DMS 273 treated with DMSO at 0.1 percent for 48 hours (cell line): Measurements from ENCODE around the gene FABP6.
"Not testable (repeated sequence)": the region's sequence is repeated elsewhere in the genome, so short reads cannot be mapped to it uniquely, and the experiment has no call there.

ENCODE experiments used
- DNase-seq: peaks from one replicate; lab custom pipeline; 2025; lab: John Stamatoyannopoulos, UW

FABP6 gene, protein sequence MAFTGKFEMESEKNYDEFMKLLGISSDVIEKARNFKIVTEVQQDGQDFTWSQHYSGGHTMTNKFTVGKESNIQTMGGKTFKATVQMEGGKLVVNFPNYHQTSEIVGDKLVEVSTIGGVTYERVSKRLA

DNA sequence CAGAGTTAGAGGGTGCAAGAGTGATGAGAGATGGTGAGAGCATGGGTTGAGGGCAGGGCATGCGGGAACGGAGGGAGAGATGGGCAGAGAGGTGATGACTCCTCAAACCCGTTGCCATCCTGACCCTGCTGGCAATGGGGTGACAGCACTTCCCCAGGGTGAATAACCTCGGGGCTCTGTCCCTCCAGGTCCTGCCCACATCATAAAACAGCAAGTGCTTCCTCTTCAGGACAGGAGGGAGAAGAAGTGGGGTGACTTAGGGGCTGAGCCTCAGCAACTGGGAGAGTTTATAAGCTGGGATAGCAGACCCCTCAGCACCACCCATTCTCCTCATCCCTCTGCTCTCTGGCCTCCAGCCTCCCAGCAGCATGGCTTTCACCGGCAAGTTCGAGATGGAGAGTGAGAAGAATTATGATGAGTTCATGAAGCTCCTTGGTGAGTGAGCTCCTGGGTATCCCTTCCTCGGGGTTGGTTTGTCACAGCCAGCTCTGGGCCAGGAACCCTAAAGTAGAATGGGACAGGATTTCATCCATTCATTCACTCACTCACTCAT, at the start of gene FABP6:
Gene FABP6 (plus strand): TSS at position 317 of the 553 bp plus-strand sequence. CDS start 52 bp downstream, at position 369.
- no peak for DNase-seq

DNA sequence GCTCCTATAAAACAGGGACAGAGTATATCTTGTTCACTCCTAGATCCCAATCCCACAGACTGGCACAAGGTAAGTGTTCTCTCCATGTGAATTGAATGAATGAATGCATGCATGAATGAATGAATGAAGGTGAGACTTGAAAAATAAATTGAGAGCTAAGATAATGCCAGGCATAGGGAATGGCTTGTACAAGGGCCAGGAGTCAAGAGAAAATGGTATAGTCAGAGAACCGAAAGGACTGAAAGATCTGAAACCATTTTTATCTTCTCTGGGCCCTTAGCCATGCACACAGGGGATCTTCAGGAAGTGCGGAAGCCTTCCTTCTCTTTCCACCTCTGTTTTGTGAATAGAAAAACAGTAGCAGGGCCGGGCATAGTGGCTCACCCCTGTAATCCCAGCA, 48.4 kb upstream of the FABP6 start:
- no peak for DNase-seq

DNA sequence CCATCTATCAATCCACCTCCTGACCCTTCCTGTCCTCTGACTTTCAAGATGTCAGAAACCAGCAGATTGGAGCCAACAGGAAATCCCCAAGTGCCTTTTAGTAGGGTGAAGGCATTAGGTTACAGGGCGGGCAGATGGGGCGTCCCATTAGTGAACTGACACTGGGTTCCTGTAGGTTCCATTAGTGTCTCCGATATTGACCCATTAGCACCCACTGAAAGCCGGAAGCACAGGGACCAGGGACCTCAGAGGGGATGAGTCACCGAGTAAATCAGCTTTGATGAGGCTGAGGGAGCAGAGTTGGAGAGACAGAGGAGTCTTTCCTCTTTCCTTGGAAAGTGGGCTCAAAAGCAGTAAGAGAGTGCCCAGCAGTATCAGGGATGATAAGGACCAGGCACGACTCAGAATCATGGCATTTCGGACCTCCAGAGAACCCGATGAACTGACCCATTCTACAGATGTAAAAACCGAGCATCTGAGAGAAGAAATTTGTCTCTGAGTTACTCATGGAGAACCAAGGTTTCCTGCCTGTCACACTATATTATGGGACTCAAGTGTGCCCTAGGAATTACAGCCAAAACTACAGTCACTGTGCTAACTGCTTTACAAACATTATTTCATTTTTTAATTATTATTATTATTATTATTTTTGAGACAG, 47.2 kb upstream of the FABP6 start:
- no peak for DNase-seq

DNA sequence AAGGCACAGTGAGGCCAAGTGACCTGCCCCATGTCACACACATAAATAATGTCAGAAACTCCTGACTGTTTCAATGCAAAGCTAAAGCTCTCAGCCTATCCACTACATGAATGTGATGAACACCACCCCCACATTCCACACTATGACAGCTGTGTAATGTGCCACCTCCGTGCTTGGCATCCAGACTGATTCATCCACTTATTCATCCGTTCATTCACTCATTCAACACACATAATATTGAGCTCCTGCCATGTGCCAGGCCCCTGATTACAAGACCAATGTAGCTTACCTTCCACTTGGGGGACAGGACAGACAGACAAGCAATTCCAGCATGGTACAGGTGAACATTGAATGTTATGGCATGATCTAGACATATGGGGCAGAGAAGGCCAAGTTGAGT, 46.2 kb upstream of the FABP6 start:
- no peak for DNase-seq

DNA sequence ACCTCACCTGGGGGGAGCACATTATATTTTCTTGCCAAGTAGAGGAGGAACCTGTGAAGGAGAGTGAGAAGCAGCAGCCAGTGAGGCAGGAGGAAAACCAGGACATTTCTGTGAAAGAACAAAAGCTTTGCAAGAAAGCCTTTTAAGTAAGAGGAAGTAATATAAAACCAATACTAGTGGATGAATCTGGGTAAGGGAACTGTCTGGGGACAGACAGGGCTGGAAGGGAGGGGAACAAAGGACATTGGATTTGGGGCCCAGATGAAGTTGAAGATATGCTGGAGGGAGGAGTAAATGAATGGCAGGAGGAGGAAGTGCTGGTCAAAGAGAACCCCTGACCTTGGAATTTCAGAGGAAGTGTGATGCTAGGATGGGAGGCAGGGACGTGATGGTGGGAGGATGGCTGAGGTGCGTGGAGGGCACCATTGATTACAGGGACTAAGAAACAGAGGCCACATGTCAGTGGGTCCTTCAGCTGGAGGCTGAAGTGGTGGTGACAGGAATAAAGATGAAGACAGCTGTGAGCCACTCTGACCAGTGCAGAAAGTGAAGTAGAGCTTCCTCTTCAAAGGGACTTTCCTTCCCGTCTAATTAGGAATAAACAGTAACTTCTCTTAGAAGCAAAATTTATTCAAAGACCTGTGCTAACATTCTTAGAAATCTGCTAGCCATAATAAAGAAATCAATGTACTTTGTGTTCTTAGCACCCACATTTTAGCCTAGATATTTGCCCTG, 43.5 kb upstream of the FABP6 start:
- no peak for DNase-seq

DNA sequence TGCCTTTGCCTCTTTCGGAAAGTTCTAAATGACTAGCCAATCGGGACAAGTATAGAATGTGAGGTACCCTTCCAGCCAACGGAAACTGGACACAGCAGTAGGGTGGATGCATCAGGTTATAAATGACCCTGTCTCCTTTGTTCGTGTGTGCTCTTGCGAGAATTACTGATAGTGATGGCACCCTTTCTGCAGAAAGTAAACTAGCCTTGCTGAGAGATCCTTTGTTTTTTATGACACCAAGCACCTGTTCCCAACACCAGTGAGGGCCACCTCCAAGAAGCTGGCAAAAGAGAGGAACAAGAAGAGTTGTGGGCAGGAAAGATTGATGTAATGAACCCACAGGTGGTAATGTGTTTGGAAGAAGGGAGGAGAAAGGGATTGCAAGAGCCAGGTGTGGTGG, 42.8 kb upstream of the FABP6 start:
- no peak for DNase-seq

DNA sequence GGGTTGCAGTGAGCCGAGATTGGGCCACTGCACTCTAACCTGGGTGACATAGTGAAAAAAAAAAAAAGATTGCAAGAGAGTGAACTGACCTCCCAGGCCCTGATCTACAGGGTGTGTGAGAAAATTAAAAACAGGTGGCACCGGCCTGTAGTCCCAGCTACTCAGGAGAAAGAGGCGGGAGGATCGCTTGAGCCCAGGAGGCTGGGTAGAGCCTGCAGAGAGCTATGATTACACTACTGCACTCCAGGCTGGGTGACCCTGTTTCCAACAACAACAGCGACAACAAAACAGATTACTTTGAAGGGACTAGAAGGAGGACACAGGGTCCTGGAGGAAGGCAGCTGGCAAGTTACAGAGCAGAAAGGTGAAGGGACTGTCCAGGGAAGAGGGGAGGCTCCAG, 42.2 kb upstream of the FABP6 start:
- no peak for DNase-seq

DNA sequence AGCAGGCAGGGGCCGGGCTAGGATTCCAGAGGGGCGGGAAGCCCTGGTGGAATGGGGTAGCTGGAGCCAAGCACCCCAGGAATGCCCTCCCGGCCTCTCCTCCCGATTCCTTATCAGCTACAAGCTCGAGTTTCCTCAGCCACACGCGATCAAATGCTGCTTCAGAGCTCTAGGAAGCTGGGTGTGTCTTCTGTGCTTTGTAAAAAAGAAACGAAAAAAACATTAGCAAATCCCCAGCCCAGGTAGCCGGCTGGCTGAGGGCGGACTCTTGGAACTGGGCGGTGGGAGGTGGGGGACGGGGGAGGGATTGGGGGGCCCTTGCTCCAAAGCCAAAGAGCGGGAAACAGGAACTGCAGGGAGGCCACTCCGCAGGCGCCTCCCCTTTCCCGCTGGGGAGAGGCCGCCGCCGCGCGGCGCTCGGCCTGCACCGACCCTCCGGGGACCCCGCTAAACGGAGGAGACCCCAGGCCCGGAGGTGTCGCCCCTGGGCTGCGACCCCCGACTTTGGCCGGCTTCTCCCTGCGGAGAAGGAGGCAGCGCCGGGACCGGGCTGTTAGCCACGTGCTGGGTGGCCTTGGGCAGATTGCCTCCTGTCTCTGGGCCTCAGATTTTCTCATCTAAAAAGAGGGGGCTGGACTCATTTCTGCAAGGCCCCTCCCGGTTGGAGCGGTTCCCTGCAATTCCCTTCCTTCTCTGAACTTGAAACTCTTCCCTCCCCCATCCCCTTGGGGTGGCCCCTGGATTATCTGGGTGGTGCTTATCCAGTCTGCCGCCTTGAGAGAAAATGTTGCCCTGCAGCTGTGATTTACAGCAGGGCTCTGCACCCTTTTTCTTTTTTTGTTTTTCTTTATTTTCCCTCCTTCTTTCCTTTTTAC, 40.9 kb upstream of the FABP6 start:
- DNase-seq = no peak

DNA sequence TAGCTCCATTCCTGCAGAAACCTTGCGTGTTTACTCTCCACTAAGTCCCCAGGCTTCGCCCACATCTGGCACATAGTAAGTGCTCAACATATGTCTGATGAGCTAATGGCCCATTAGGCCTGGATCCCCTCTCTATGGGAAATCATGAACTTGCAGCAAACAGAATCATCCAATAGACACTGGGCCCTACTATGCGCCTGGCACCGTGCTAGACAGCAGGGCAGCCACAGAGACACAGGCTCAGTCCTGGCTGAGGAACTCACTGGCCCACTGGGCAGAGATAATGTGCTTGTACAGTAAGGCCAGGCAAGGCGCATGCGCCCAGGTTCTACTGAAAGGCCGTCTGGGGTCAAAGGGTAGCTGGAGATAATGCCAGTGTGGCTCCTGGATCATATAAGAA, 36.9 kb upstream of the FABP6 start:
- no peak for DNase-seq

DNA sequence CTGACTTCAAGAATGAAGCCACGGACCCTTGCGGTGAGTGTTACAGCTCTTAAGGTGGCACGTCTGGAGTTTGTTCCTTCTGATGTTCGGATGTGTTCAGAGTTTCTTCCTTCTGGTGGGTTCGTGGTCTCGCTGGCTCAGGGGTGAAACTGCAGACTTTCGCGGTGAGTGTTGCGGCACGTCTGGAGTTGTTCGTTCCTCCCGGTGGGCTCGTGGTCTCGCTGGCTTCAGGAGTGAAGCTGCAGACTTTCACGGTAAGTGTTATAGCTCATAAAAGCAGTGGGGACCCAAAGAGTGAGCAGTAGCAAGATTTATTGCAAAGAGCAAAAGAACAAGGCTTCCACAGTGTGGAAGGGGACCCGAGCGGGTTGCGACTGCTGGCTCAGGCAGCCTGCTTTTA, 36.2 kb upstream of the FABP6 start:
- not testable (repeated sequence) for DNase-seq

DNA sequence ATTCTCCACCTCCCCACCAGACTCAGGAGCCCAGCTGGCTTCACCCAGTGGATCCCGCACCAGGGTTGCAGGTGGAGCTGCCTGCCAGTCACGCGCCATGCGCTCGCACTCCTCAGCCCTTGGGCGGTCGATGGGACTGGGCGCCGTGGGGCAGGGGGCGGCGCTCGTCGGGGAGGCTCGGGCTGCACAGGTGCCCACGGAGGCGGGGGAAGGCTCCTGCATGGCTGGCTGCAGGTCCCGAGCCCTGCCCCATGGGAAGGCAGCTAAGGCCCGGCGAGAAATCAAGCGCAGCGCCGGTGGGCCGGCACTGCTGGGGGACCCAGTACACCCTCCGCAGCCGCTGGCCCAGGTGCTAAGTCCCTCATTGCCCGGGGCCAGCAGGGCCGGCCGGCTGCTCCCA, 35.5 kb upstream of the FABP6 start:
- not testable (repeated sequence) for DNase-seq

DNA sequence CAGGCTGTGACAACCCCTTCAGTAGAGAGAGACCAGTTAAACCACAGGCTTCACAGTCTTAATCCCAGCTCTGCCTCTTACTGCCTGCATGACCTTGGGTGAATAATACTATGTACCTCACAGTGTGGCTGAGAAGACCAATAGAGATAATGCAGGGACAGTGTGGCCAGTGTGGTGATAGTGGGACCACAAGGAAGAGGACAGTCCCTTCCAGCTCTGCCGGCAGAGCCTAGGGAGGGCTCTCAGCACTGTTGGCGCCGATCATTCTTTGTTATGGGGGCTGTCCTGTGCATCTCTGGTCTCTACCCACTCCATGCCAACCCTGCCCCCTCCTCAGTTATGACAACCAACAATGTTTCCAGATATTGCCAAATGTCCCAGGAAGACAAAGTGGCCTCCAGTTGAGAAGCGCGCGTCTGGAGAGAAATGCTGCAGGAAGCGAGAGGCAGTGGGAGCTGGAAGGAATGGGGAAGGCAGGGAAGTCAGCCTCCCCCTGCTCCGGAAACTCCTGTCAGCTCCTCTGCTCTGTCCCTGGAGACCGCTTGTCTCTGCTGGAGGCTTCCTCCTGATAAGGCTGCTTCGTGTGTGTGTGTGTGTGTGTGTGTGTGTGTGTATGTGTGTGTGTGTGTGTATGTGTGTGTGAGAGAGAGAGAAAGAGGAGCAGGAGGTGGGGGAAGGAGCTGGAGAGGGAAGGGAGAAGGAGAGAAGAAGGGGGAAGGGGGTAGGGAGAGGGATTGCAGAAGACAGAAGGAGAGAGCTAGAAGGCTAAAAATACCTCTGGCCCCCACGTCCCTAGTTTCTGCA, 31.8 kb upstream of the FABP6 start:
- no peak for DNase-seq

DNA sequence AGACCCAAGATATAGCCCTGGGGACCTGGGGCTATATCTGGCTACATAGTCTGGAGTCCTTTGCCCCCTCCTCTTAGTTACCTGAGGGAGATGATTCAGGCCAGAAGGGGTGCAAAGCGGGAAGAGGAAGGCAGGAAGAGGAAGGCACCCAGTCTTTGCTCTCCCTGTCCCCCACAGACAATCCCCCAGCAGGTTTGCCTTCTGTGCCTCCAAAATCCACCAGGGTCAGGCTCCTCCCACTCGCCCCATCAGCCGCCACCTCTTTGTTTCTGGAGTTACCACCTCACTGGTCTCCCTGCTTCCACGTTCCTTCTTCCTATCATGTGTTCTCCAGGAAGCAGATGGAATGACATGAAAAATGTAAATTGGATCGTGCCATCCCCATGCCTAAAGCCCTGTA, 31.2 kb upstream of the FABP6 start:
- no peak for DNase-seq

DNA sequence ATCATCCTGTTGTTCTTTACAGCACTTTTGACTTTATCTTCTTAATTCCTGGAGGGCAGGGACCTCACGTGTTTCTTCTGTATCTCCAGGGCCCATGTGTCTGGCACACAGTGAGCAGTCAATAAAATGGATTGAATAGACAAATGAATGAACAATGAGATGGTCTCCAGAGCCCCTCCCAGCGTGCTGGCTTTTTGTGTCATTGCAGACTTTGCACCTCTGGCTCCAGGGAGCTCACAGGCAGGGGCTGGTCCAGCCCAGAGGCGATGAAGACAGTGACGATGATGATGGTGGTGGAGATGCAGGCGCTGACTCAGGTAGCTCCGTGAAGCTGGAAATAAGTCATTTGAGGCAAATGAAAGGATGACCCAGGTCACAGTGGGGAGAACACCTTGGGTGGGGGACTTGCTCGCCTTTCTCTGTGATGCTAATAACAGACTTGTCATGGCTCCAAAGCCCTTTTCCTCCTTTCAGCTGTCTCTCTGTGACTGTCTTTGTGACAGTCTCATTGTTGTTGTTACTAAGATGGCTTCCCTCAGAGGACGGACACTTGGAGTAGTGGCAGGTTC, 30.4 kb upstream of the FABP6 start:
- no peak for DNase-seq

DNA sequence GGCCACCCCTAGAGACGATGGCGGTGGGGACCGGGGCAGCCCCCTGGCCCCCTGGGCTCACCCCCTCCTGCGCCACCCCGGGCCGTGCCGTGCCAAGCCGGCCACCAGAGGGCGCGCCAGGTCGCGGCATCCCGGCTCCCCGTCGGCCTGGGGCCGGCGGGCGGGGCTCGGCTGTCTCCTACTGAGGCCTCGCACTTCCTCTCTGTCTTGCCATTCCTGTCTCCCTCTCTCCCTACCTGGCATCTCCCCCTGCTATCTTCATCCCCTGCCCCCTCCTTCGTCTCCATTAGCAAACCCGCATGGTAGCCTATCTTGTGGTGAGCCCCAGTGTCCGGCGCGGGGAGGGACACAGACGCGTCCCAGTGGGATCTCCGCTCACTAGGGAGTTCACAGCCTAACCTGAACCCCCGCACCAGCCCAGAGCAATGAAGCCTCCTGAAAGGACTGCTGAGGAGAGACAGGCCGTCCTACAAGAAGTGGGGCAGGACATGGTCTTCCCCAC, 29.8 kb upstream of the FABP6 start:
- DNase-seq = no peak

DNA sequence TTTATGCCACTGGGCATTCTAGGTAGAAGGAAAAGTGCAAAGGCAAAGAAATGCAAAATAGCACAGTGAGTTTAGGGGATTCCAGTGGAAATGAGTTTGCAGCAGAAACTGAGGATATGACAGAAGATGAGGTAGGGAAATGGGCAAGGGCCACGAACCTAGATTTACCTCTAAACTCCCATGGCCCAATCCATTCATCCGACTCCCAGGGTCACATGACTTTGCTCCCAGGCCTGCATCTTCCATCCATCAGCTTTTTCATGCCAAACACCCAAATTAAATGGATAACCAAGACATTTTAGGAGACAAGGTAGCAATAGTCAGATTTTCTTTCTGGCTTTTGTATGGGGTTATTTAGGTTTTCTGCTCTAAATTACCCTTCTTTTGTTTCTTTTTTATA, 22.2 kb upstream of the FABP6 start:
- no peak for DNase-seq

DNA sequence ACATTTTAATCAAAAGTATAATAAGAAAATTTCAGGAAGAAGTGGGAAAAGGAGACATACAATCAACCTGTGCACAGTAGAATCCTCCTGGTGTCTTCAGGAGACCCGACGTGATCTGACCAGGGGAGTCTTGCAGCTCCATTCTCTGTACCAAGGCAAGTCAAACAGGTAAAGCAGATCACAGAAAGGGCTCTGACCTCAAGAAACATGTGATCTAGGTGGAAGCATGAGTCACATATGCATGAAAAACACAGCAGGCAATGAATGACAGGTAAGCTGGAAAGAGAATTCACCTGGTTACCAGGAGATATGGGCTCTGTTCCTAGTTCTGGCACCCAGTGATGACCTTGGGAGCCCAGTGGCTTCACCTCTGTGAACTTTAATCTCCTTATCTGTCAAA, 19.4 kb upstream of the FABP6 start:
- no peak for DNase-seq

DNA sequence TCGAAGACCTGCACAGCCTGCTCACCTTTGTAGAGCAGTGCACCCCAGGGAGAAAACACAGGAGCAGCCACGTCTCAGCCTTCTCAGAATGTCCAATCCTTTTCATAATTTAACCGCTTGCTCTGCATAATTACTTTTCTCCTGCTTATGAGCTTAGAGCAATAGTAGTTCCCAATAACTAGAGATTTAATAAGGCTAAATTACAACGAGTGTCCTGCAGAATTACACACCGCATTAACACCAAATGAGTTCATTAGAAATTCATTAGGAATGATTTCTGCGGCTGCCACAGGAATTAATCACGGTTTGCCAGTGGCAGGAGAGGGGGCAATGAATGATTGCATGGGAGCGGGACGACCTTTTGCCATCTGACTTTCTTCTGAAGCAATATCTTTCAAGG, 18.7 kb upstream of the FABP6 start:
- no peak for DNase-seq

DNA sequence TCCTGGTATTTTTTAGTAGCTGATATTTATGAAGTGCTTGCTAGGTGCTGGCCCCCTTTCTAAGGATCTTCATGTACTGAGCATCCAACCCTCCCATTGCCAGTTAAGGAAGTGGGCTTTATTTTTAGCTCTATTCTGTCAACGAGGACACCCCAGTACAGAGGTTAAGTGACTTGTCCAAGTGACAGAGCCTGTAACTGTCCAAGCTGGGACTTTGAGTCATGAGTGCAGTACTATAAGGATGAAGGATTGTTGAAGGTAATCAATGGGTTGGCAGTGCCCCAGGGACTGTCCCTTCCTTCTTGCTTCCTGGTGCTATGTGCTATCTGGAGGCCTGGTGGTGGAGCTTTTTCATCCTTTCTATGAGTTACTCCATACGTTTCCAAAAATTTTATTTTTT, 18.0 kb upstream of the FABP6 start:
- no peak for DNase-seq

DNA sequence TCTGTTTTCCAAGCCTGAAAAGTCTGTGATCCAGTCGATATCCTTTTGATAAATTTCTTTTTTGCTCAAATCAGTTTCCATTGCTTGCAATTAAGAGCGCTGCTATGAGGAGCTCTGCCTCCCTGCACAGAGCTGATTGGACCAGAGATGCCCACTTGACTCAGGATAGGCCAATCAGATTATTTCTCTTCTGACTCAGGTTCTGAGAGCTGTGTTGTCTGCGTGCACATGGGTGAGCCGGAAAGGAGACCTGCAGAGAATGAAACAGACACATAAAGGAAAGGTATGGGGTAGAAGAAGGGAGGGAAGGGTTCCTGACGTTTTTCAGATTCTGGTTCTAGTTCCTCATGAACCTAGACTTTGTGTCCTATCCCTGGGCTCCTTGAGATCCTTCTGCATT, 15.8 kb upstream of the FABP6 start:
- DNase-seq = no peak

DNA sequence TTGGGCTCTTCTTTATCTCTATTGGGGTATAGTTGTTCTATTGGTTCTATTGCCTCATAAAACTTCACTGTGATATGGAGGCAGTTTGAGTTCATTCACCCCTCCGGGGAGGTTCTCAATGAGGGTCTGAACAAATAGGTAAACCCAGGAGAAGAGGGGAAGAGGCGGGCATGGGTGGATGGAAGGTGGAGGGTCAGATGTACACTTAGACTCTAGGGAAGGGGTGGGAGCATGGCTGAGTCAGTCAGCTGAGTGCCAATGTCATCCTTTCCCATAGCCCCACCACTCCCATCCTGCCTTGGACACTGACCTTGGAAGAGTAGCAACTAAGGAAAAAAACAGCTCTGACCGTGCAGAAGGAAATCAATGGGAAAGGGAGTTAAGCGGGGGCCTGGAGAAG, 9.9 kb upstream of the FABP6 start:
- no peak for DNase-seq
